ENCODE measurements around the gene TMEM179B. TPM values are rescaled to one million over a fixed set of nuclear protein-coding genes. Genes with fewer than 3 reads are reported as not detected.
"Not testable (repeated sequence)": the region's sequence is repeated elsewhere in the genome, so short reads cannot be mapped to it uniquely, and the experiment has no call there.

Gene TMEM179B
- total RNA-seq, 1 experiment from 2014 or later: 92.8 TPM

DNA sequence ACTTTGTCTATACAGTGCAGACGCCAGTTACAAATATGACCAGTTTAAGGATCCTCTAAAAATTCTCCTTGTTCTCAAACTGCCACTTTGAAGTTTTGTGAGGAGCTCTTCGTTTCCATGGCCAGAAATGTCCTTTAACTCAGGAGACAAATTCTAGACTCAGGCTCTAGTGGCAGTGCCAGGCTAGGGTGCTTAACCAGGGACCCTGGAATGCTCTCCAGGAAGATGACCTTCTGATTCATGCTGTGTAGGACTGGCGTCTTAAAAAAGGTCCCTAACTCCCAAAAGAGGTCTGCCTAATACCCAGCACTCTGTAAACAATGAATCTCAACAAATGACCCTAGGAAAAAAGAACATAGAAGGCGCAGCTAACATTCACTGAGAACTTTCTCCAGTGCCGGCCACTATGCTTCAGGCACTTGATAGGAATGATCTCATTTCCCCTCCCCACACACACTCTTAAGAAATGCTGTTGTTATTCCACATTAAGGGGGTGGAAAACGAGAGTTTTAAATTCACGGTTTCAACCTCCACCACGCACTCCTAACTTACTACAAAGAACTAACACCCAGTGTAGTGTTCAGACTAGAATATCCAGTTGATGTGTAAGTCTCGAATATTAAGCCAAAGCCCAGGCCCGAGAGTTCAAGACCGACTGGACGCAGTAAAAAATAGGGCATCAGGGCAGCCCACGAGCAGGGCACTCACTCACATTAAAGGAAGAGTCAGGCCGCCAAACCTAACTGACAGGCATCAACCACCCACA is 17.3 kb downstream of the TMEM179B start:
- H3K36me3 ChIP-seq: peaks cover 57% of the 10 kb centered on the region
- peak overlapping the region; percentile 77 for H3K4me3 ChIP-seq
- peak overlapping the region; percentile 61 for H3K27ac ChIP-seq
- H3K4me1 ChIP-seq (replicated peaks): peaks cover 12% of the 10 kb centered on the region
- peak in 1 of 2 experiments; percentile 71 for DNase-seq (ENCODE audit: low read depth in 1 of 2, low spot score in 2 of 2)
- no peaks in the 10 kb centered on the region for H3K9me3 ChIP-seq (replicated peaks)
- no peaks in the 10 kb centered on the region for H3K27me3 ChIP-seq (replicated peaks)

DNA sequence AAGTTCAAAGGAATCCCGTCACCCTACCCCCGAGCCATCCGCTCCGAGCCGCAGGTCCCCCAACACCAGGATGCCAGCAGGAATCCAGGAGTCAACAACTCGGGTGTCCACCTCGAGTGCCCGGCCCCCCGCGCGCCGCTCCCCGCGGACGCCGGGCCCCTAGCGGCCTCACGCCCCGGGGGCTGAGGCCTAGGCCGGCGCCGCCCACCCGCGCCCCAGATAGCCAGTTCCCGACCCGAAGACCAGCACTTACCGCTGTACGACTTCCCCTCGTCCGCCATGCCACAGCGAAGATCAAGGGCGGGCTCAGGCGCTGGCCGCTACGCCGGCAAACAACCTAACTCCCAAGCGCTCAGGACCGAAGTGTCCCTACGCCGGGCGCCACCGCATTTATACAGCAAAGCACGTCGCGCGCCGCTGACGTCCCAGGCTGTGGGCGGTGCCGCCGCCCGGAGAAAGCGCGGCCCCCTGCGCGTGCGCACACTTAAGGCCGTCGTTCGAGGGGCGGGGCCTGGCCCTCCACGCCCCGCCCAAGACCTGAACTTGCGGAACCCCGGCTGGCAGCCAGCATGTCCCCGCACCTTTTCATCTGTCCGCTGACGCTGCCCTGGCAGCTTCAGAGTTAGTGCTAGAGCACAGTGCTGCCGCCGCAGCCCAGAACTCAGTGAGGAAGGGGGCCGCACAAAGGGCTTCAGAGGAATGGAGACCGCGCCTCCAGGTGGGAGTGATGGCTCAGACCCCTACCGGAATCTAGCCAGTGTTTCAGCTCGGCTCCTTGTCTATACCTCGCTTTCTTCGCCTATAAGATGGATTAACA is 18.1 kb downstream of the TMEM179B start, which contains the start of gene NXF1:
TSS of gene NXF1 (minus strand) at position 365 of the 817 bp plus-strand sequence. CDS start at position 281, 84 bp downstream.
- Histone ChIP-seq H3K27me3 (replicated peaks) (no peaks in the 10 kb centered on the region), H3K27ac (peak within 1 kb of the TSS; percentile 61), H3K4me3 (peak within 1 kb of the TSS; percentile 77), H3K4me1 (replicated peaks) (peaks cover 12% of the 10 kb centered on the region), H3K9me3 (replicated peaks) (no peaks in the 10 kb centered on the region), H3K36me3 (peaks cover 49% of the 10 kb centered on the region)
- DNase-seq (ENCODE audit: low read depth in 1 of 2, low spot score in 2 of 2): peak; percentile 97 to 98

DNA sequence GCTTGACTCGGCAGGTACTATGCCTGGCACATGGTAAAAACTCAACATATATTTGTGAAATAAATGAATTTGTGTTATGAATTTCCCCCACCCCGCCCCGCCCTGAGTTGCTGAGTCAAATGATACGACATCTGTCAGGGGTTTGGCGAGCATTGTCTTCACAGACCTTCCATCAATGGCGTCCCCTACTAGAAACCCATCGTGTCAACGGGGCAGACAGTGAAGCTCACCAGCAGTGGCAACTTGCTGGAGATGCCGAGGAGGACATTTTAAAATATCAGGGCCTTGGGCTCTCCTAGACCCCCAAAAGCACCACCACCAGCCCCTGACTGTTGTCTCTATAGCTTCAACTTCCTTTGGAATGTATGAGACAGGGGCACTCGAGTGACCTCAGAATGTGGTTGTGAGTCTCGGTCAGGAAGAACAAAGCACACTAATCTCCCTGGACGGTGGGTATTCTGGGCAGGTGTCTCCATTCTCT is 18.8 kb downstream of the TMEM179B start:
- peaks cover 42% of the 10 kb centered on the region for H3K36me3 ChIP-seq
- DNase-seq (ENCODE audit: low read depth in 1 of 2, low spot score in 2 of 2): no peak
- H3K9me3 ChIP-seq (replicated peaks): no peaks in the 10 kb centered on the region
- peak overlapping the region; percentile 77 for H3K4me3 ChIP-seq
- H3K27me3 ChIP-seq (replicated peaks): no peaks in the 10 kb centered on the region
- peaks cover 12% of the 10 kb centered on the region for H3K4me1 ChIP-seq (replicated peaks)
- H3K27ac ChIP-seq: no peak overlapping the region

DNA sequence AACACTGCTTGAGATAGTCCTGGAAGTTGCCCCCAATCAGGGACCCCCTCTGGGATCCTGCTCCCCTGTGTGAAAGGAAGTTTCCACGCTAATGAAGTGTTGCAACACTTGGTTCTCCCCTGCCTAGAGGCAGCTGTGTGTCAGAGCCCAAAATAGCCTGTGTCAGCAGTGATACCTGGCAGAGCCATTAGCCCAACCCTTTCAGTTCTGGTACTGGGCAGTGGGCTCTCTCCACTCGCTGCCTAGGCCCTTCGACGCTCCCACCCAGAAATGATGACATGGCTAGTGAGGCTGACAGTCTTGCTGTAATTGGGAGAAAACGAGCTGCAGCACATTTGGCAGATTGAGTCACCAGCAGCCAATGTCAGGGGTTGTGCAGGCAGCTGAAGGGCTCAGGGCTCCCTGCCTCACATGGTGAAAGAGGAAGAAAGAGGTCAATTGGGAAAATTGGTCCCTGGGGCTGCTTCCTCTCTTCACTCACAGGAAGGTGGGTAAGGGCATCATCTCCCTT is 19.5 kb downstream of the TMEM179B start:
- Histone ChIP-seq H3K4me3 (no peak overlapping the region), H3K36me3 (peaks cover 35% of the 10 kb centered on the region), H3K27me3 (replicated peaks) (no peaks in the 10 kb centered on the region), H3K4me1 (replicated peaks) (peaks cover 12% of the 10 kb centered on the region), H3K27ac (no peak overlapping the region), H3K9me3 (replicated peaks) (no peaks in the 10 kb centered on the region)
- no peak for DNase-seq (ENCODE audit: low read depth in 1 of 2, low spot score in 2 of 2)

DNA sequence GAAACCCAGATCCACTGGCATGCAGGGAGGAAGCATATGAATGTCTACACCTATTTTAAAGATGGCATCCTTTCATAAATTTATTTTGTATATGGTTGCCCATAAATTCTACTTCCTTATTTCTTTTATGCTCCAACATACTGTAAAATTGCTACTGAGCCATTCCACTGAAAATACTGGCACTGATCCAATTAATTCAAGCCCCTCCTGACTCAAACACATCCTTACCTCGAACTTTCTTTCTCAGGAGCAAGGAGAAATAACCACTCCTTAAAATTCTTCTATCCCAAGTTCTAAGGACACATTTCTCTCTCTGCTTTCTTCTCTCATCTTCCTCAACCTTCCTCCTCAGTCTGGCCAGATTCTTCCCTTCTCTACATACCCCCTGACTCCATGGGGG is 23.5 kb downstream of the TMEM179B start:
- no peak for DNase-seq (ENCODE audit: low read depth in 1 of 2, low spot score in 2 of 2)
- Histone ChIP-seq H3K27ac (no peak overlapping the region), H3K27me3 (replicated peaks) (no peaks in the 10 kb centered on the region), H3K36me3 (peaks cover 30% of the 10 kb centered on the region), H3K4me1 (replicated peaks) (0 out of 2 replicates have a peak, but pooled peaks cover under 1% of the 10 kb centered on the region), H3K4me3 (no peak overlapping the region), H3K9me3 (replicated peaks) (no peaks in the 10 kb centered on the region)

DNA sequence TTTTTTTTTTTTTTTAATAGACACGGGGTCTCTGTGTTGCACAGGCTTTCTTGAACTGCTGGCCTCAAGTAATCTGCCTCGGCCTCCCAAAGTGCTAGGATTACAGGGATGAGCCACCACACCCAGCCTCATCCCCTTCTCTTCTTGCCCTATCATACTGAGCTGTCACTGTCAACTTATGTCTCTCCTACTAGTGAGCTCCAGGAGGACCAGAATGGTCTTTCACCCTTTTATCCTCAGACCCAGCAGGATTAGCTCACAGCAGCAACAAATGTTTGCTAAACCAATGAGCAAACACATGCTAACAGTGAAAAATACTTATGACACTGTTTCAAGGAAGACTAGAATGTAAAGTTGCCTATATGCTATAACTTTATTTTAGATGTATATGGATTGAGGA is 24.5 kb downstream of the TMEM179B start:
- Histone ChIP-seq H3K36me3 (peaks cover 37% of the 10 kb centered on the region), H3K27ac (no peak overlapping the region), H3K9me3 (replicated peaks) (no peaks in the 10 kb centered on the region), H3K27me3 (replicated peaks) (no peaks in the 10 kb centered on the region), H3K4me1 (replicated peaks) (no peaks in the 10 kb centered on the region), H3K4me3 (no peak overlapping the region)
- no peak for DNase-seq (ENCODE audit: low read depth in 1 of 2, low spot score in 2 of 2)

DNA sequence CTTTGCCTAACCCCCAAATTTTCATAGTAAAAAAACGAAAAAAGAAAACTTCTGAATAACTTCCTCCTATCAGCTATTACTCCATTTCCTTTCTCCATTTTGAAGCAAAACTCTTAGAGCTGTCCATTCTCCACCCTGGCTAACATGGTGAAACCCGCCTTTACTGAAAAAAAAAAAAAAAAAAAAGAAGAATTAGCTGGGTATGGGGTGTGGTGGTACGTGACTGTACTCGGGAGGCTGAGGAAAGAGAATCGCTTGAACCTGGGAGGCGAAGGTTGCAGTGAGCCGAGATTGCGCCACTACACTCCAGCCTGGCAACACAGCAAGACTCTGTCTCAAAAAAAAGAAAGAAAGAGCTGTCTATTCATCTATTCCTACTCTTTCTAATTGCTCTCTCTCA is 29.4 kb downstream of the TMEM179B start:
- Histone ChIP-seq H3K27me3 (replicated peaks) (no peaks in the 10 kb centered on the region), H3K4me3 (no peak overlapping the region), H3K4me1 (replicated peaks) (no peaks in the 10 kb centered on the region), H3K27ac (no peak overlapping the region), H3K36me3 (peaks cover 68% of the 10 kb centered on the region), H3K9me3 (replicated peaks) (no peaks in the 10 kb centered on the region)
- no peak for DNase-seq (ENCODE audit: low read depth in 1 of 2, low spot score in 2 of 2)

DNA sequence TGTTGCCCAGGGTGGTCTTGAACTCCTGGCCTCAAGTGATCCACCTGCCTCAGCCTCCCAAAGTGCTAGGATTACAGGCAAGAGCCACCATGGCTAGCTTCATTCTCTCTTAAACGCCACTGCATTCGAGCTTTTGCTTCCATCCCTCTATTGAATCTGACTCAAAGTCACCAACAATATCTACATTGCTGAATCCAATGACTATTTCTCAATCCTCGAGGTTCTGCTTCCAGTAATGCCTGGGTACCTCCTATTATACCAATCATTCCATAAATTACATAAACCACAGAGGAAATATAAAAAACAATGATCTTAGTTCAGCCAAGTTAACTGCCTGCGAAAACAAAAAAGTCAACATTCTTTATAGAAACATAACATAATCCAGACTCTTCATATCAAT is 29.9 kb downstream of the TMEM179B start:
- Histone ChIP-seq H3K4me1 (replicated peaks) (no peaks in the 10 kb centered on the region), H3K4me3 (no peak overlapping the region), H3K36me3 (peaks cover 73% of the 10 kb centered on the region), H3K9me3 (replicated peaks) (no peaks in the 10 kb centered on the region), H3K27me3 (replicated peaks) (no peaks in the 10 kb centered on the region), H3K27ac (no peak overlapping the region)
- DNase-seq (ENCODE audit: low read depth in 1 of 2, low spot score in 2 of 2): no peak

DNA sequence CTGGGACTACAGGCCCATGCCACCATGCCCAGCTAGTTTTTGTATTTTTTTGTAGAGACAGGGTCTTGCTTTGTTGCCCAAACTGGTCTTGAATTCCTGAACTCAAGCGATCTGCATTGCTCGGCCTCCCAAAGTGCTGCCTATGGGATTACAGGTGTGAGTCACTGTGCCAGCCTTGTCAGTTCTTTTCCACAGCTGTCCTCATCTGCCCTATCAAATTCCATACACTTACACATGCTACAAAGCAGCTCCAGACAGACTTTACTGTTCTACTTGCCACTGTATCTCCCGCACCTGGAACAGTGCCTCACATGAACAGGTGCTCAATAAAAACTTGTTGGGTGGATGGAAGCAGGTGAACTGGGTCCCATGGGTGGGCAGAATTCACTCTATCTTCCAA is 36.5 kb downstream of the TMEM179B start:
- Histone ChIP-seq H3K4me1 (replicated peaks) (no peaks in the 10 kb centered on the region), H3K36me3 (peaks cover 93% of the 10 kb centered on the region)
- no peak for DNase-seq (ENCODE audit: low read depth in 1 of 2, low spot score in 2 of 2)

DNA sequence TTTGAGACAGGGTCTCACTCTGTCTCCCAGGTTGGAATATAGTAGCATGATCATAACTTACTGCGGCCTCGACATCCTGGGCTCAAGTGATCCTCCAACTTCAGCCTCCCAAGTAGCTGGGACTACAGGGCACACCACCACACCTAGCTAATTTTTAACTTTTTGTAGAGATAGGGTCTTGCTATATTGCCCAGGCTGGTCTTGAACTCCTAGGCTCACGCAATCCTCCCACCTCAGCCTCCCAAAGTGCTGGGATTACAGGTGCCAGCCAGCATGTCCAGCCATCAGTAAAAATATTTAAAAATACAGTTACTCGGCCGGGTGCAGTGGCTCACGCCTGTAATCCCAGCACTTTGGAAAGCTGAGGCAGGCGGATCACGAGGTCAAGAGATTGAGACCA is 40.9 kb downstream of the TMEM179B start:
- not testable (repeated sequence) for H3K4me3 ChIP-seq; H3K27ac ChIP-seq; H3K27me3 ChIP-seq (replicated peaks); H3K9me3 ChIP-seq (replicated peaks); DNase-seq (ENCODE audit: low read depth in 1 of 2, low spot score in 2 of 2)
- Histone ChIP-seq H3K4me1 (replicated peaks) (peaks cover 14% of the 10 kb centered on the region), H3K36me3 (peaks cover 84% of the 10 kb centered on the region)

More for the DNA sequence above, 36.5 kb downstream of the TMEM179B start:
- Histone ChIP-seq H3K27ac (no peak overlapping the region), H3K27me3 (replicated peaks) (no peaks in the 10 kb centered on the region), H3K9me3 (replicated peaks) (0 out of 2 replicates have a peak, but pooled peaks cover 3% of the 10 kb centered on the region), H3K4me3 (no peak overlapping the region)

DNA sequence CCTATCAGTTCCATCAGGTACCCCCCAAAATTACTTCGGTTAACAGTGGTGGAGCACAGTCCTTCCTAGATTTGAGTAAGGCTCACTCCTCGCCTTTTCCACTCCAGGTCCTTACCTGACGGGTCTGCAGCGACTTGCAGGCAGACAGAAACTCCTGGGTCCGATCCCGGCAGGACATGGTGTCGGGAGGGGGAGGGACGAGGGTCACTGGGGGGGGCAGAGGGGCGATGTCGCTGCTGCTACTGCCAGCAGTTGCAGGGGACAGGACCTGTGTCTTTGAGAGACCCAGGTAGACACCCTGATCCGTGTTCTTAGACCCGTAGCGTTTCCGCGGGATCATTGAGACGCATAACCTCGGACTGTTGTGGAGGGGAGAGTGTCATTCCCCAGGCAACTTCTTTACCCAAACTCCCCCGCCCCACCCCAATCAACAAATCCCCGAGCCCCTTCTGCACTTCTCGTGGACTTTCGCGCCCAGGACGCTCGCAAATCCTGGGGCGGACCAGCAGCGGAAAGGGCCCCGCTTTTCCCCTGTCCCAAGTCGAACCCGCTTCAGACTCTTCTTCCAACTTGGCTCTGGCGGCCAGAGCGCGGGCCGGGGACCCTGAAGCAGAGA is 43.8 kb downstream of the TMEM179B start:
- H3K36me3 ChIP-seq: peaks cover 80% of the 10 kb centered on the region
- H3K27ac ChIP-seq: peak overlapping the region; percentile 97

DNA sequence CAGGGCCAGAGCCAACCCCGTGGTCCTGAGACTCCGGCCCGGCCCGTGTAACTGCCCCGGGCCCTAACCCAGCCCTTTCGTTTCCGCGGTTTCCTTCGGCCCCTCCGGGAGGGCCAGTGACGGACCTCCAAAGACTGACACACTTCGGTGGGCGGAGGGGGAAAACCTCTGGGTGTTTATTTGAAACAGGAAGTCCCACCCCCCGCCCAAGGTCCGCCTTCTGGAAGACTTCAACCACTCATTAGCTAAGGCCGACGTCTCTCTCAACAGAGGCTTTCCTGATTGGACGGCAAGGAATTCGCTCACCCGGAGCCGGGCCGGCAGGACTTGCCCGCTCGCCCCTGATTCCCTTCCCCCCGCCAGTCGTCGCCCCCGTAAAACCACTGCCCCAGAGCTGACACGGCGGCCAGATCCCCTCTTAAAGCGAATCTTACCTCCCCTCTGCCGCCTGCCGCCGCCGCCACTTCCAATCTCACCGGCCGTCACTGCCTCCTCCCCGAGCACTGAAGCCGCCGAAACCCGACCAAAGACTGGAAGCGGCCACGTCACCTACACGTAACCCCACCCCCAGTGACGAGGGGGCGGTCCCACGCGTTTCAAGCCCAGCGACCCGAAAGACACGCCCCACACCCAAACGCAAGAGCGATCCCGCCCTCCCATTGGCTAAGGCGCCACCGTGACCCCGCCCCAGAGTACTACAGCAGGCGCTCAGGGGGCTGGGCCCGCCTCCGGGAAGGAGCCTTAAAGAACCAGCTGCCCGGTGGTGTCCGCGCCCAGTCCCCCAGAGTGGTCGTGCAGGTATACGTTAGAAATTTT is 44.5 kb downstream of the TMEM179B start, which contains the start of gene STX5:
TSS of gene STX5 (minus strand) at position 532 of the 816 bp plus-strand sequence. CDS start 808 bp downstream, outside the sequence.
- Histone ChIP-seq H3K4me3 (peak within 1 kb of the TSS; percentile 85), H3K27me3 (replicated peaks) (no peaks in the 10 kb centered on the region), H3K27ac (peak within 1 kb of the TSS; percentile 97), H3K9me3 (replicated peaks) (no peaks in the 10 kb centered on the region), H3K4me1 (replicated peaks) (peaks cover 14% of the 10 kb centered on the region), H3K36me3 (peaks cover 82% of the 10 kb centered on the region)
- DNase-seq (ENCODE audit: low read depth in 1 of 2, low spot score in 2 of 2): peak; percentile 100

More for the DNA sequence above, 43.8 kb downstream of the TMEM179B start:
- Histone ChIP-seq H3K4me1 (replicated peaks) (peaks cover 14% of the 10 kb centered on the region), H3K27me3 (replicated peaks) (no peaks in the 10 kb centered on the region), H3K4me3 (peak overlapping the region; percentile 85), H3K9me3 (replicated peaks) (no peaks in the 10 kb centered on the region)
- no peak for DNase-seq (ENCODE audit: low read depth in 1 of 2, low spot score in 2 of 2)

Measured in SJSA1 (cell line).